Measurements from ENCODE around the gene NDUFV1.
"Not testable (repeated sequence)": the region's sequence is repeated elsewhere in the genome, so short reads cannot be mapped to it uniquely, and the experiment has no call there.

The NDUFV1 gene

GRCh38 chr11:67631411-67631810 is 24.7 kb downstream of the NDUFV1 start:
- H3K27me3 ChIP-seq (ENCODE audit: control insufficient read depth in 1 of 2, insufficient read depth in 2 of 2, low read length in 2 of 2), result no peaks in the 10 kb centered on the region
- H3K9me3 ChIP-seq (ENCODE audit: low read length), result no peaks in the 10 kb centered on the region
- no peaks in the 10 kb centered on the region for H3K36me3 ChIP-seq (ENCODE audit: insufficient read depth, low read length)
- no peak overlapping the region for H3K9ac ChIP-seq (ENCODE audit: low read length)
- no peak overlapping the region for H3K4me3 ChIP-seq (ENCODE audit: low read depth in 1 of 2, low read length in 2 of 2)
- H3K4me1 ChIP-seq (ENCODE audit: insufficient read depth, low read length), result peaks cover 13% of the 10 kb centered on the region
- H3K27ac ChIP-seq (ENCODE audit: low read depth, low read length), result no peak overlapping the region

- Histone ChIP-seq H3K9ac (ENCODE audit: low read length) (no peak overlapping the region), H3K9me3 (ENCODE audit: low read length) (no peaks in the 10 kb centered on the region), H3K4me1 (ENCODE audit: insufficient read depth, low read length) (peaks cover 13% of the 10 kb centered on the region), H3K36me3 (ENCODE audit: insufficient read depth, low read length) (no peaks in the 10 kb centered on the region), H3K27ac (ENCODE audit: low read depth, low read length) (no peak overlapping the region), H3K27me3 (ENCODE audit: control insufficient read depth in 1 of 2, insufficient read depth in 2 of 2, low read length in 2 of 2) (no peaks in the 10 kb centered on the region), H3K4me3 (ENCODE audit: low read depth in 1 of 2, low read length in 2 of 2) (no peak overlapping the region)
These were observed 25.1 kb downstream of the NDUFV1 start for GRCh38 chr11:67631853-67632174.

GRCh38 chr11:67632175-67632981 is 25.6 kb downstream of the NDUFV1 start:
- Histone ChIP-seq H3K27ac (ENCODE audit: low read depth, low read length) (no peak overlapping the region), H3K4me1 (ENCODE audit: insufficient read depth, low read length) (peaks cover 13% of the 10 kb centered on the region), H3K9me3 (ENCODE audit: low read length) (no peaks in the 10 kb centered on the region), H3K4me3 (ENCODE audit: low read depth in 1 of 2, low read length in 2 of 2) (no peak overlapping the region), H3K36me3 (ENCODE audit: insufficient read depth, low read length) (no peaks in the 10 kb centered on the region), H3K9ac (ENCODE audit: low read length) (no peak overlapping the region), H3K27me3 (ENCODE audit: control insufficient read depth in 1 of 2, insufficient read depth in 2 of 2, low read length in 2 of 2) (no peaks in the 10 kb centered on the region)

GRCh38 chr11:67632982-67633755 is 26.4 kb downstream of the NDUFV1 start:
- H3K9ac ChIP-seq (ENCODE audit: low read length), result no peak overlapping the region
- H3K36me3 ChIP-seq (ENCODE audit: insufficient read depth, low read length), result no peaks in the 10 kb centered on the region
- peaks cover 13% of the 10 kb centered on the region for H3K4me1 ChIP-seq (ENCODE audit: insufficient read depth, low read length)
- no peak overlapping the region for H3K4me3 ChIP-seq (ENCODE audit: low read depth in 1 of 2, low read length in 2 of 2)
- H3K27ac ChIP-seq (ENCODE audit: low read depth, low read length), result no peak overlapping the region
- no peaks in the 10 kb centered on the region for H3K27me3 ChIP-seq (ENCODE audit: control insufficient read depth in 1 of 2, insufficient read depth in 2 of 2, low read length in 2 of 2)
- no peaks in the 10 kb centered on the region for H3K9me3 ChIP-seq (ENCODE audit: low read length)

- no peak overlapping the region for H3K27ac ChIP-seq (ENCODE audit: low read depth, low read length)
- H3K36me3 ChIP-seq (ENCODE audit: insufficient read depth, low read length), result no peaks in the 10 kb centered on the region
- H3K4me3 ChIP-seq (ENCODE audit: low read depth in 1 of 2, low read length in 2 of 2), result no peak overlapping the region
- no peaks in the 10 kb centered on the region for H3K9me3 ChIP-seq (ENCODE audit: low read length)
- peaks cover 9% of the 10 kb centered on the region for H3K4me1 ChIP-seq (ENCODE audit: insufficient read depth, low read length)
- H3K27me3 ChIP-seq (ENCODE audit: control insufficient read depth in 1 of 2, insufficient read depth in 2 of 2, low read length in 2 of 2), result no peaks in the 10 kb centered on the region
- H3K9ac ChIP-seq (ENCODE audit: low read length), result no peak overlapping the region
These were observed 27.1 kb downstream of the NDUFV1 start for GRCh38 chr11:67633758-67634365.

- H3K9me3 ChIP-seq (ENCODE audit: low read length), result no peaks in the 10 kb centered on the region
- no peak overlapping the region for H3K27ac ChIP-seq (ENCODE audit: low read depth, low read length)
- H3K9ac ChIP-seq (ENCODE audit: low read length), result no peak overlapping the region
These were observed 27.9 kb downstream of the NDUFV1 start for GRCh38 chr11:67634366-67635230.

GRCh38 chr11:67635231-67635521 is 28.4 kb downstream of the NDUFV1 start:
- H3K4me3 ChIP-seq (ENCODE audit: low read depth in 1 of 2, low read length in 2 of 2), result no peak overlapping the region
- H3K27me3 ChIP-seq (ENCODE audit: control insufficient read depth in 1 of 2, insufficient read depth in 2 of 2, low read length in 2 of 2), result peaks cover 0 to 7% of the 10 kb centered on the region in 2 donors
- H3K4me1 ChIP-seq (ENCODE audit: insufficient read depth, low read length), result peaks cover 6% of the 10 kb centered on the region
- no peak overlapping the region for H3K27ac ChIP-seq (ENCODE audit: low read depth, low read length)
- no peaks in the 10 kb centered on the region for H3K36me3 ChIP-seq (ENCODE audit: insufficient read depth, low read length)
- H3K9ac ChIP-seq (ENCODE audit: low read length), result no peak overlapping the region
- H3K9me3 ChIP-seq (ENCODE audit: low read length), result no peaks in the 10 kb centered on the region

More at GRCh38 chr11:67634366-67635230, 27.9 kb downstream of the NDUFV1 start:
- Histone ChIP-seq H3K27me3 (ENCODE audit: control insufficient read depth in 1 of 2, insufficient read depth in 2 of 2, low read length in 2 of 2) (peaks cover 0 to 2% of the 10 kb centered on the region in 2 donors), H3K4me3 (ENCODE audit: low read depth in 1 of 2, low read length in 2 of 2) (no peak overlapping the region), H3K36me3 (ENCODE audit: insufficient read depth, low read length) (no peaks in the 10 kb centered on the region), H3K4me1 (ENCODE audit: insufficient read depth, low read length) (peaks cover 6% of the 10 kb centered on the region)

- no peak overlapping the region for H3K9ac ChIP-seq (ENCODE audit: low read length)
- no peak overlapping the region for H3K4me3 ChIP-seq (ENCODE audit: low read depth in 1 of 2, low read length in 2 of 2)
- no peaks in the 10 kb centered on the region for H3K4me1 ChIP-seq (ENCODE audit: insufficient read depth, low read length)
- H3K27me3 ChIP-seq (ENCODE audit: control insufficient read depth in 1 of 2, insufficient read depth in 2 of 2, low read length in 2 of 2), result peaks cover 0 to 14% of the 10 kb centered on the region in 2 donors
- no peaks in the 10 kb centered on the region for H3K9me3 ChIP-seq (ENCODE audit: low read length)
- H3K27ac ChIP-seq (ENCODE audit: low read depth, low read length), result no peak overlapping the region
- H3K36me3 ChIP-seq (ENCODE audit: insufficient read depth, low read length), result no peaks in the 10 kb centered on the region
These were observed 30.2 kb downstream of the NDUFV1 start for GRCh38 chr11:67636962-67637361.

GRCh38 chr11:67637441-67637840 is 30.7 kb downstream of the NDUFV1 start:
- H3K4me3 ChIP-seq (ENCODE audit: low read depth in 1 of 2, low read length in 2 of 2); H3K4me1 ChIP-seq (ENCODE audit: insufficient read depth, low read length); H3K36me3 ChIP-seq (ENCODE audit: insufficient read depth, low read length); H3K27ac ChIP-seq (ENCODE audit: low read depth, low read length); H3K9me3 ChIP-seq (ENCODE audit: low read length); H3K9ac ChIP-seq (ENCODE audit: low read length): not testable (repeated sequence)
- peaks cover 0 to 14% of the 10 kb centered on the region in 2 donors for H3K27me3 ChIP-seq (ENCODE audit: control insufficient read depth in 1 of 2, insufficient read depth in 2 of 2, low read length in 2 of 2)

- Histone ChIP-seq H3K4me1 (ENCODE audit: insufficient read depth, low read length) (no peaks in the 10 kb centered on the region), H3K27me3 (ENCODE audit: control insufficient read depth in 1 of 2, insufficient read depth in 2 of 2, low read length in 2 of 2) (peaks cover 0 to 14% of the 10 kb centered on the region in 2 donors), H3K4me3 (ENCODE audit: low read depth in 1 of 2, low read length in 2 of 2) (no peak overlapping the region), H3K36me3 (ENCODE audit: insufficient read depth, low read length) (no peaks in the 10 kb centered on the region), H3K9ac (ENCODE audit: low read length) (no peak overlapping the region), H3K27ac (ENCODE audit: low read depth, low read length) (no peak overlapping the region), H3K9me3 (ENCODE audit: low read length) (no peaks in the 10 kb centered on the region)
These were observed 32.0 kb downstream of the NDUFV1 start for GRCh38 chr11:67638535-67639437.

Measured in muscle layer of colon (tissue), 2 donors.